Activated T-helper 1 cell treated with anti-CD3 and anti-CD28 coated beads, Interleukin-12 subunit alpha, Interleukin-12 subunit beta, Interleukin-2, Interleukin-4 antibody, amounts not matched to agents 30 ng/mL and 10 ng/mL and 1 ng/mL, durations not matched to agents 14 hours and 24 hours and 36 hours (primary cell): ENCODE results near the gene EGLN2. TPM values are rescaled to one million over a fixed set of nuclear protein-coding genes. Genes with fewer than 3 reads are reported as not detected.

Experiments used
- DNase-seq: peaks from one replicate; pipeline ENCODE4 v3.0.0; 2021; ENCODE audit warnings: low spot score
- H3K27ac Mint-ChIP-seq: one replicate; pipeline ENCODE4 v1.8.0; 2021; ENCODE audit warnings: mild to moderate bottlenecking, mixed read lengths
- H3K27me3 Mint-ChIP-seq: one replicate; pipeline ENCODE4 v1.8.0; 2022; ENCODE audit warnings: mild to moderate bottlenecking, moderate library complexity, mixed read lengths; ENCODE audit not compliant: insufficient read depth
- H3K36me3 Mint-ChIP-seq: one replicate; pipeline ENCODE4 v1.8.0; 2021; ENCODE audit warnings: low read depth, mixed read lengths
- H3K4me1 Mint-ChIP-seq: one replicate; pipeline ENCODE4 v1.8.0; 2021; ENCODE audit warnings: low read depth, mixed read lengths
- H3K4me3 Mint-ChIP-seq: one replicate; pipeline ENCODE4 v1.8.0; 2021; ENCODE audit warnings: mild to moderate bottlenecking, moderate library complexity, mixed read lengths
- H3K9me3 Mint-ChIP-seq: one replicate; pipeline ENCODE4 v1.8.0; 2021; ENCODE audit warnings: mixed read lengths
- intact Hi-C: fragments of 100-400 bp; cut with micrococcal nuclease; formaldehyde crosslinking; loops from one replicate; pipeline ENCODE4 v1.15.1; 2024
- total RNA-seq: library from RNA; stranded (reverse); gene quantifications from 2 replicates; pipeline ENCODE4 v1.2.3, GENCODE V29; 2022

The EGLN2 gene
- 100 and 104 TPM in 2 replicates for total RNA-seq

- DNase-seq, result peak; percentile 100
- intact Hi-C loops, result loop anchor here (1.0 kb wide), 8 partner anchors 7 to 464 kb away; partner anchors contain the start of genes COQ8B, NUMBL, RAB4B and SNRPA
- peak within 1 kb of the TSS; percentile 92 for H3K27ac Mint-ChIP-seq
- peaks cover 61% of the 10 kb centered on the region for H3K4me1 Mint-ChIP-seq
- H3K4me3 Mint-ChIP-seq, result peak within 1 kb of the TSS; percentile 97
- H3K36me3 Mint-ChIP-seq, result peaks cover 28% of the 10 kb centered on the region
- H3K9me3 Mint-ChIP-seq, result no peaks in the 10 kb centered on the region
- no peaks in the 10 kb centered on the region for H3K27me3 Mint-ChIP-seq
Measured at GRCh38 chr19:40798683-40799557, at the start of gene EGLN2. EGLN2 (plus strand) TSS chr19:40799191; CDS start chr19:40800573, 1,382 bp downstream.

- DNase-seq, result peak; percentile 100
- Mint-ChIP-seq H3K27ac (peak within 1 kb of the TSS; percentile 99), H3K36me3 (peaks cover 28% of the 10 kb centered on the region), H3K4me3 (peak within 1 kb of the TSS; percentile 99), H3K4me1 (peaks cover 27% of the 10 kb centered on the region), H3K9me3 (no peaks in the 10 kb centered on the region), H3K27me3 (no peaks in the 10 kb centered on the region)
- intact Hi-C loops, result loop anchor here (1.0 to 10.0 kb wide), 10 partner anchors 27 to 513 kb away; partner anchors contain the start of genes AKT2, COQ8B and NUMBL
Measured at GRCh38 chr19:40750058-40750873, 48.7 kb upstream of the EGLN2 start, which contains the start of gene ACTMAP. ACTMAP (minus strand) TSS chr19:40750477; CDS start chr19:40749803, 674 bp downstream.

GRCh38 chr19:40750874-40751537 is 48.0 kb upstream of the EGLN2 start, which contains the start of gene SNRPA:
SNRPA (plus strand) TSS chr19:40751203; CDS start chr19:40751409, 206 bp downstream.
- peak within 1 kb of the TSS; percentile 99 for H3K4me3 Mint-ChIP-seq
- peak within 1 kb of the TSS; percentile 99 for H3K27ac Mint-ChIP-seq

GRCh38 chr19:40752257-40752781 is 46.7 kb upstream of the EGLN2 start:
- Mint-ChIP-seq H3K9me3 (no peaks in the 10 kb centered on the region), H3K4me3 (peak overlapping the region; percentile 99), H3K4me1 (peaks cover 47% of the 10 kb centered on the region), H3K36me3 (peaks cover 46% of the 10 kb centered on the region), H3K27ac (peak overlapping the region; percentile 99), H3K27me3 (no peaks in the 10 kb centered on the region)
- DNase-seq, result no peak
- intact Hi-C loops, result loop anchor here (10.0 kb wide), 1 partner anchor 468 kb away; the partner anchor contains the start of gene AKT2

More at GRCh38 chr19:40750874-40751537, 48.0 kb upstream of the EGLN2 start, which contains the start of gene SNRPA:
- Mint-ChIP-seq H3K9me3 (no peaks in the 10 kb centered on the region), H3K27me3 (no peaks in the 10 kb centered on the region), H3K36me3 (peaks cover 34% of the 10 kb centered on the region), H3K4me1 (peaks cover 34% of the 10 kb centered on the region)
- intact Hi-C loops, result loop anchor here (1.0 to 10.0 kb wide), 13 partner anchors 26 to 688 kb away; partner anchors contain the start of genes AKT2, COQ8B, DMAC2 and NUMBL
- peak; percentile 95 for DNase-seq

GRCh38 chr19:40754611-40755247 is 44.3 kb upstream of the EGLN2 start:
- H3K4me1 Mint-ChIP-seq, result peaks cover 53% of the 10 kb centered on the region
- H3K27ac Mint-ChIP-seq, result peak overlapping the region; percentile 90
- H3K27me3 Mint-ChIP-seq, result no peaks in the 10 kb centered on the region
- intact Hi-C loops, result loop anchor here (1.0 to 10.0 kb wide), 3 partner anchors 23 to 470 kb away; partner anchors contain the start of gene AKT2
- peaks cover 58% of the 10 kb centered on the region for H3K36me3 Mint-ChIP-seq
- H3K4me3 Mint-ChIP-seq, result peak overlapping the region; percentile 87
- no peak for DNase-seq
- no peaks in the 10 kb centered on the region for H3K9me3 Mint-ChIP-seq

GRCh38 chr19:40755248-40755624 is 43.8 kb upstream of the EGLN2 start:
- Mint-ChIP-seq H3K9me3 (no peaks in the 10 kb centered on the region), H3K27me3 (no peaks in the 10 kb centered on the region), H3K27ac (peak overlapping the region; percentile 85), H3K36me3 (peaks cover 62% of the 10 kb centered on the region), H3K4me3 (peak overlapping the region; percentile 65), H3K4me1 (peaks cover 51% of the 10 kb centered on the region)
- intact Hi-C loops, result loop anchor here (1.0 to 10.0 kb wide), 3 partner anchors 22 to 470 kb away; partner anchors contain the start of gene AKT2
- DNase-seq, result no peak

GRCh38 chr19:40755791-40756190 is 43.2 kb upstream of the EGLN2 start:
- no peak for DNase-seq
- Mint-ChIP-seq H3K36me3 (peaks cover 67% of the 10 kb centered on the region), H3K4me1 (peaks cover 51% of the 10 kb centered on the region), H3K27ac (peak overlapping the region; percentile 85), H3K4me3 (peak overlapping the region; percentile 65), H3K9me3 (no peaks in the 10 kb centered on the region), H3K27me3 (no peaks in the 10 kb centered on the region)
- intact Hi-C loops, result loop anchor here (1.0 to 10.0 kb wide), 3 partner anchors 22 to 471 kb away; partner anchors contain the start of gene AKT2

GRCh38 chr19:40756502-40757110 is 42.4 kb upstream of the EGLN2 start:
- intact Hi-C loops, result loop anchor here (10.0 kb wide), 1 partner anchor 472 kb away; the partner anchor contains the start of gene AKT2
- no peak for DNase-seq
- H3K4me3 Mint-ChIP-seq, result peak overlapping the region; percentile 69
- peak overlapping the region; percentile 85 for H3K27ac Mint-ChIP-seq
- H3K9me3 Mint-ChIP-seq, result no peaks in the 10 kb centered on the region
- H3K4me1 Mint-ChIP-seq, result peaks cover 51% of the 10 kb centered on the region
- no peaks in the 10 kb centered on the region for H3K27me3 Mint-ChIP-seq
- H3K36me3 Mint-ChIP-seq, result peaks cover 66% of the 10 kb centered on the region

GRCh38 chr19:40758491-40758890 is 40.5 kb upstream of the EGLN2 start:
- no peaks in the 10 kb centered on the region for H3K9me3 Mint-ChIP-seq
- peak overlapping the region; percentile 23 for H3K4me3 Mint-ChIP-seq
- no peak for DNase-seq
- H3K36me3 Mint-ChIP-seq, result peaks cover 68% of the 10 kb centered on the region
- intact Hi-C loops, result loop anchor here (10.0 kb wide), 1 partner anchor 474 kb away; the partner anchor contains the start of gene AKT2
- H3K27ac Mint-ChIP-seq, result peak overlapping the region; percentile 15
- H3K27me3 Mint-ChIP-seq, result no peaks in the 10 kb centered on the region
- H3K4me1 Mint-ChIP-seq, result peaks cover 60% of the 10 kb centered on the region

- peaks cover 66% of the 10 kb centered on the region for H3K4me1 Mint-ChIP-seq
- H3K4me3 Mint-ChIP-seq, result no peak overlapping the region
- intact Hi-C loops, result loop anchor here (10.0 kb wide), 1 partner anchor 475 kb away; the partner anchor contains the start of gene AKT2
- H3K9me3 Mint-ChIP-seq, result no peaks in the 10 kb centered on the region
- H3K27ac Mint-ChIP-seq, result no peak overlapping the region
- DNase-seq, result no peak
- peaks cover 74% of the 10 kb centered on the region for H3K36me3 Mint-ChIP-seq
- no peaks in the 10 kb centered on the region for H3K27me3 Mint-ChIP-seq
Measured at GRCh38 chr19:40759352-40759751, 39.6 kb upstream of the EGLN2 start.
